Neural progenitor cell (in vitro differentiated cells): ENCODE results near the gene C11orf86. TPM values are rescaled to one million over a fixed set of nuclear protein-coding genes. Genes with fewer than 3 reads are reported as not detected.
A peak's percentile ranks its signal among the peaks of the same experiment; 100 is the strongest.

Experiments
- DNase-seq: peaks from one replicate; pipeline ENCODE4 v3.0.0-alpha.2; 2016; ENCODE audit warnings: low spot score
- H2AFZ ChIP-seq: fragments of 200-600 bp; sonication (generic); replicated peaks from 2 replicates; pipeline ENCODE4 v1.6.1; 2016; ENCODE audit warnings: antibody characterized with exemption
- H3F3A ChIP-seq: fragments of 200-600 bp; sonication (generic); 2 replicates; pipeline ENCODE4 v1.6.1; 2016; ENCODE audit warnings: antibody characterized with exemption, low read depth
- H3K27ac ChIP-seq: fragments of 200-600 bp; sonication (generic); 2 replicates; pipeline ENCODE4 v1.5.1; 2016; ENCODE audit warnings: mild to moderate bottlenecking
- H3K27me3 ChIP-seq: fragments of 200-600 bp; sonication (generic); 2 replicates; pipeline ENCODE4 v1.6.1; 2016; ENCODE audit warnings: mild to moderate bottlenecking, moderate library complexity
- H3K36me3 ChIP-seq: fragments of 200-600 bp; sonication (generic); 2 replicates; pipeline ENCODE4 v1.5.1; 2016
- H3K4me1 ChIP-seq: fragments of 200-600 bp; sonication (generic); 2 replicates; pipeline ENCODE4 v1.6.1; 2016; ENCODE audit warnings: mixed run types
- H3K4me2 ChIP-seq: fragments of 200-600 bp; sonication (generic); 2 replicates; pipeline ENCODE4 v1.6.1; 2016
- H3K4me3 ChIP-seq: fragments of 200-600 bp; sonication (generic); 2 replicates; pipeline ENCODE4 v1.5.1; 2016
- H3K79me2 ChIP-seq: fragments of 200-600 bp; sonication (generic); 2 replicates; pipeline ENCODE4 v1.6.1; 2016; ENCODE audit warnings: low read depth
- H3K9ac ChIP-seq: fragments of 200-600 bp; sonication (generic); 2 replicates; pipeline ENCODE4 v1.6.1; 2016
- H3K9me3 ChIP-seq: fragments of 200-600 bp; sonication (generic); 2 replicates; pipeline ENCODE4 v1.5.1; 2016; ENCODE audit warnings: low read depth
- H4K20me1 ChIP-seq: fragments of 200-600 bp; sonication (generic); 2 replicates; pipeline ENCODE4 v1.6.1; 2016; ENCODE audit warnings: low read depth
- H3K27ac Mint-ChIP-seq: 3 replicates; pipeline ENCODE4 v1.8.0; 2021; ENCODE audit warnings: mixed read lengths
- H3K27me3 Mint-ChIP-seq: 2 replicates; pipeline ENCODE4 v1.8.0; 2022; ENCODE audit warnings: low read depth, mild to moderate bottlenecking, inconsistent platforms, moderate library complexity, mixed read lengths; ENCODE audit not compliant: insufficient read depth
- H3K36me3 Mint-ChIP-seq: 3 replicates; pipeline ENCODE4 v1.8.0; 2021; ENCODE audit warnings: mixed read lengths
- H3K4me1 Mint-ChIP-seq: 3 replicates; pipeline ENCODE4 v1.8.0; 2021; ENCODE audit warnings: mixed read lengths
- H3K4me3 Mint-ChIP-seq: 3 replicates; pipeline ENCODE4 v1.8.0; 2021; ENCODE audit warnings: mild to moderate bottlenecking, moderate library complexity, mixed read lengths
- H3K9me3 Mint-ChIP-seq: 3 replicates; pipeline ENCODE4 v1.8.0; 2020; ENCODE audit warnings: mixed read lengths
- EZH2 ChIP-seq: fragments of 200-600 bp; sonication (generic); IDR thresholded peaks from 2 replicates; pipeline ENCODE4 v1.6.1; 2017; ENCODE audit warnings: antibody characterized with exemption, mild to moderate bottlenecking, moderate library complexity
- EZH2phosphoT487 ChIP-seq: fragments of 200-600 bp; sonication (generic); IDR thresholded peaks from 2 replicates; pipeline ENCODE4 v1.6.1; 2017; ENCODE audit warnings: antibody characterized with exemption
- total RNA-seq: library from RNA; depleted of rRNA; stranded (reverse); fragments of >200 nt; gene quantifications from 2 replicates; pipeline ENCODE4 v1.2.3, GENCODE V29; 2015; ENCODE audit warnings: low replicate concordance
- TF ChIP-seq, protein P1 (sequence below): fragments of 200-600 bp; sonication (generic); IDR thresholded peaks from 2 replicates; pipeline ENCODE4 v1.5.1; 2017; ENCODE audit warnings: antibody characterized with exemption, mild to moderate bottlenecking

The C11orf86 gene
- total RNA-seq, 1 donor from 2014 or later = not detected

DNA sequence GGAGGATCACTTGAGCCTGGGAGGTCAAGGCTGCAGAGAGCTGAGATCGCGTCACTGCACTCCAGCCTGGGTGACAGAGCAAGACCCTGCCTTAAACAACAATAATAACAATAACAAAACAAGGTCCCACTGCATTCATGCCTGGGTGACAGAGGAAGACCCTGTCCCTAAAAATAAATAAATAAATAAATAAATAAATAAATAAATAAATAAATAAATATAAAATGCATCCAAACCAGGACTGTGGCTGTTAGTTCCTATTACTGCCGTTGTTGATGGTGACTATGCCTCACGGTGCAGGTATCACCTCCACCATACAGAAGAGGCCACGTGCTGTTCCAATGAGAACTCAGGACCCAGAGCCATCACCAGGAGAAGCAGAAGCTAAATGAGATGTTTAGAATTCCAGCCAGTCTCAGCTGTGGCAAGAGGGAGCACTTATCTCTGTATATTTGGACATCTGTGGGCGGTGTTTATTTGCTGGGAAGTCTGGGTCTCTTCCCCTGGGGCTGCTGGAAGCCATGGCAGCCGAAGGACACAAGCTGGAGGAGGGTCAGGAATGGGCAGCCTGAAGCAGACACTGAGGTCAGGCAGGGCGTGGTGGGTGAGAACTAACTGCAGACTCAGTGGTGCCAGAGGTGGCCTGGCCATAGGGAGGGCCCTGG is 21.6 kb downstream of the C11orf86 start:
- DNase-seq = no peak

DNA sequence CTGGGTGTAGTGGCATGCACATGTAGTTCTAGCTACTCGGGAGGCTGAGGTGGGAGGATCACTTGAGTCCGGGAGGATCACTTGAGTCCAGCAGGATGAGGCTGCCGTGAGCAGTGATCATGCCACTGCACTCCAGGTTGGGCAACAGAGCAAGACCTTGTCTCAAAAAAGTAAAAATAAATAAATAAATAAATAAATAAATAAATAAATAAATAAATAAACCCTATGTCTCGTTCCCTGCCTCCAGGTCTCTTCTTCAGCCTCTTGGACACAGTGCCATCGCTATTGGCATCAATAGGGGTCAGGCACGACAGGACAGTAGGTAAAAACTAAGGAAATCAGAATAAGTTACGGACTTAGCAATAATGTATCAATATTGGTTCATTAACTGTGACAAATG is 24.5 kb downstream of the C11orf86 start:
- no peak overlapping the region for H3K4me2 ChIP-seq
- H3K27me3 ChIP-seq = peaks cover 7% of the 10 kb centered on the region
- no peak overlapping the region for H3K4me3 ChIP-seq
- peaks cover 21% of the 10 kb centered on the region for H3K4me1 Mint-ChIP-seq
- H3K27ac ChIP-seq = no peak overlapping the region
- H3K9me3 ChIP-seq = no peaks in the 10 kb centered on the region
- no peak overlapping the region for H3K27ac Mint-ChIP-seq
- no peak overlapping the region for H2AFZ ChIP-seq
- H3K36me3 Mint-ChIP-seq = no peaks in the 10 kb centered on the region
- peaks cover 30% of the 10 kb centered on the region for H3K27me3 Mint-ChIP-seq
- no peak overlapping the region for H3K4me3 Mint-ChIP-seq
- H3K9me3 Mint-ChIP-seq = no peaks in the 10 kb centered on the region
- H4K20me1 ChIP-seq = no peaks in the 10 kb centered on the region
- H3K4me1 ChIP-seq = peaks cover 10% of the 10 kb centered on the region
- H3K36me3 ChIP-seq = no peaks in the 10 kb centered on the region
- H3F3A ChIP-seq = peaks cover 11% of the 10 kb centered on the region
- no peak overlapping the region for H3K9ac ChIP-seq
- TF ChIP-seq, protein P1, sequence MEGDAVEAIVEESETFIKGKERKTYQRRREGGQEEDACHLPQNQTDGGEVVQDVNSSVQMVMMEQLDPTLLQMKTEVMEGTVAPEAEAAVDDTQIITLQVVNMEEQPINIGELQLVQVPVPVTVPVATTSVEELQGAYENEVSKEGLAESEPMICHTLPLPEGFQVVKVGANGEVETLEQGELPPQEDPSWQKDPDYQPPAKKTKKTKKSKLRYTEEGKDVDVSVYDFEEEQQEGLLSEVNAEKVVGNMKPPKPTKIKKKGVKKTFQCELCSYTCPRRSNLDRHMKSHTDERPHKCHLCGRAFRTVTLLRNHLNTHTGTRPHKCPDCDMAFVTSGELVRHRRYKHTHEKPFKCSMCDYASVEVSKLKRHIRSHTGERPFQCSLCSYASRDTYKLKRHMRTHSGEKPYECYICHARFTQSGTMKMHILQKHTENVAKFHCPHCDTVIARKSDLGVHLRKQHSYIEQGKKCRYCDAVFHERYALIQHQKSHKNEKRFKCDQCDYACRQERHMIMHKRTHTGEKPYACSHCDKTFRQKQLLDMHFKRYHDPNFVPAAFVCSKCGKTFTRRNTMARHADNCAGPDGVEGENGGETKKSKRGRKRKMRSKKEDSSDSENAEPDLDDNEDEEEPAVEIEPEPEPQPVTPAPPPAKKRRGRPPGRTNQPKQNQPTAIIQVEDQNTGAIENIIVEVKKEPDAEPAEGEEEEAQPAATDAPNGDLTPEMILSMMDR = no peak
- TF ChIP-seq EZH2 (no peak), EZH2phosphoT487 (no peak)
- H3K79me2 ChIP-seq = no peaks in the 10 kb centered on the region
- DNase-seq = no peak

More for the DNA sequence above, 21.6 kb downstream of the C11orf86 start:
- H2AFZ ChIP-seq = no peak overlapping the region
- no peaks in the 10 kb centered on the region for H3K9me3 Mint-ChIP-seq
- no peak for TF ChIP-seq EZH2
- TF ChIP-seq, protein P1 = no peak
- no peak for TF ChIP-seq EZH2phosphoT487
- H3K4me2 ChIP-seq = no peak overlapping the region
- H3K4me1 ChIP-seq = no peaks in the 10 kb centered on the region
- no peak overlapping the region for H3K9ac ChIP-seq
- no peaks in the 10 kb centered on the region for H4K20me1 ChIP-seq
- peak overlapping the region; percentile 20 for H3K27ac Mint-ChIP-seq
- no peaks in the 10 kb centered on the region for H3K27me3 ChIP-seq
- H3K36me3 ChIP-seq = no peaks in the 10 kb centered on the region
- no peaks in the 10 kb centered on the region for H3K79me2 ChIP-seq
- H3K27me3 Mint-ChIP-seq = peaks cover 14% of the 10 kb centered on the region
- no peaks in the 10 kb centered on the region for H3K9me3 ChIP-seq
- no peak overlapping the region for H3K27ac ChIP-seq
- no peak overlapping the region for H3K4me3 ChIP-seq
- H3K4me3 Mint-ChIP-seq = peak overlapping the region; percentile 39
- H3K4me1 Mint-ChIP-seq = peaks cover under 1% of the 10 kb centered on the region
- no peaks in the 10 kb centered on the region for H3K36me3 Mint-ChIP-seq
- no peaks in the 10 kb centered on the region for H3F3A ChIP-seq

DNA sequence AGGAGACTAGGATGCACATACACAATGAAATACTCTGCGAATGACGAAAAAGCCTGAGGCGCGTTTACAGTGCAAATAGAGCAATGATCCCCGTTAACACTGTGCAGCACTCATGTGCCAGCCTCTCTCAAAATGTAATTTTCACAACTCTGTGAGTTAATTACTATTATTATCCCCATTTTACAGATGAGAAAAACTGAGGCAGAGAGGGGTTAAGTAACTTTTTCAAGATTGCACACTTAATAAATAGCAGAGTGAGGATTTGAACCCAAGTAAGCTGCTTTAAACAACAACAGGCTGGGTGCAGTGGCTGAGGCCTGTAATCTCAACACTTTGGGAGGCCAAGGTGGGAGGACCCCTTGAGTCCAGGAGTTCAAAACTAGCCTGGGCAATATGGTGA is 26.2 kb downstream of the C11orf86 start:
- Histone ChIP-seq H3K27ac (no peak overlapping the region), H3K27me3 (peaks cover 7% of the 10 kb centered on the region), H3K36me3 (no peaks in the 10 kb centered on the region), H4K20me1 (no peaks in the 10 kb centered on the region), H3F3A (peaks cover 11% of the 10 kb centered on the region), H3K9ac (no peak overlapping the region), H3K79me2 (no peaks in the 10 kb centered on the region), H3K4me2 (no peak overlapping the region), H3K9me3 (no peaks in the 10 kb centered on the region), H3K4me3 (no peak overlapping the region), H3K4me1 (peaks cover 10% of the 10 kb centered on the region), H2AFZ (no peak overlapping the region)
- Mint-ChIP-seq H3K27ac (no peak overlapping the region), H3K36me3 (no peaks in the 10 kb centered on the region), H3K27me3 (peaks cover 34% of the 10 kb centered on the region), H3K9me3 (no peaks in the 10 kb centered on the region), H3K4me3 (no peak overlapping the region), H3K4me1 (peaks cover 23% of the 10 kb centered on the region)
- TF ChIP-seq EZH2phosphoT487 (no peak), EZH2 (no peak)
- TF ChIP-seq, protein P1 = no peak
- DNase-seq = no peak
